Bone marrow (tissue), 2 donors: Measurements from ENCODE around the gene PLN.

Experiments
- DNase-seq, 2 donors: peaks; one replicate each; lab custom pipeline; 2025; lab: John Stamatoyannopoulos, UW

The PLN gene

DNA sequence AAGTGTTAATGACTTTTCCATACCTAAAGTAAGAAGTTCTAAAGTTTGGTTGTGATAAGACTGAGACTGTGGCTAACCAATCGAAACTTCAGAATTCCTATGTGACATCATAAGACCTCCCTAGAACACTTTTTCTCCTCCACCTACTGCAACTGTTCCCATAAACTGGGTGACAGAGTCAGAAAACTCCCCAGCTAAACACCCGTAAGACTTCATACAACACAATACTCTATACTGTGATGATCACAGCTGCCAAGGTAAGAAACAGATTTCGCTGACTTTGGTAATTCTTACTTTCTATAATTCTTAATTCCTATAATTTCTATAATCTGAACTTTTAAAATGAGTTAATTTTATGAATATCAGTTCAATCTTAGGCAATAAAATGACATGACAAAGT, at the start of gene PLN:
Gene PLN (plus strand): TSS at position 161 of the 400 bp plus-strand sequence. CDS start 10,626 bp downstream, outside the sequence.
- no peak for DNase-seq

DNA sequence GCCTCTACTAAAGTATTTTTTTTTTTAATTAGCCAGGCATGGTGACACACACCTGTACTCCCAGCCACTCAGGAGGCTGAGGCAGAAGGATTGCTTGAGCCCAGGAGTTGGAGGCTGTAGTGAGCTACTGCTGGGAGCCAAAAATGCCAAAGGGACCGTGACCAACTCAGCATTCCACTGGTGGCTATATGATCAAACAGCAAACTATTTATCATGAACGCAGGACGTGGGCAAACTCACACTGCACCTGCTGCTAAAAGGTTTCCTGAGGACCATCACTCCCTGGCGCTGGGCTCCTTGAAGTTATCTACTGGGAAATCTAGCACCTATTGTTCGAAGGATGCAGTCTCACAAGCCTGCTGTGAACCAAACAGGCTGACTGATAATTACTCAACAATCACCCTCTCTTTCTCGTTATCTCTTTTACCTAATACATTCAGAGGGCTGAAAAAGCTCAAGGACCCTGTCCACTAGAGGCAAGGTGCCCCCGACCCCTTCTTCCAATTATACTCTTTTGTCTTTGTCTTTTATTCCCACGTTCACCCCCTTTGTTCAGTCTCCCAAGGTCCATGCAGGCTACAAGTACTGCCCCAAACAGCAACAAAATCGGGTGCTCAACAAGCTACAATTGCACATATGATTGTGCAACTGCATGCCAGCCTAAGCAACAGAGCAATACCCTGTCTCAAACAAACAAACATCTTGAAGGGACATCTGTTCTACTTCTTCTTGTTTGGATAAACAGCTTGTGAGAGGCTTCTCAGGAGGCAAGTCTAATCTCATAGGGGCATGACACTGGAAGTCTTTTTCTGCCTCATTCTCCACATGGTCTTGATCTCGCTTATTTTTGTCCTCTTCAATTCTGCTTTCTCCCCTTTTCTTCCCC, 47.7 kb upstream of the PLN start:
- no peak for DNase-seq

DNA sequence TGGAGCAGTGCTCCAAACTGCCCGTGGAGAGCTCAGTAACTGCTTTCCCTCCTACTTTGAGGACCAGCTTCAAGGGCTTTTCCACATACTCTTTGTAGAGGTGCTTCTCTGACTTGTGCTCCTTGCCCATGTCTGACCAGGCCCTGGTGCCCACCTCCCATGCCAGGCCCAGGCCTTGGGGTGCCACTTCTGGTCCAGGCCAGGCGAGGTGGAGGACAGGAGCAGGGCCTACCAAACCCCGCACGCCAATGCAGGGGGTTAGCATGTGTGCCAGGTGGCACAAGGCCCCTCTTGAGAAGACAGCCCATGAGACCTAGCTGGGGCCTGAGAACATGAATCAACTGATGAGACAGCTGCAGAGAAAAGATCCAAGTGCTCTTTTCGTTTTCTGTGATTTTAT, 47.0 kb upstream of the PLN start:
- no peak for DNase-seq

DNA sequence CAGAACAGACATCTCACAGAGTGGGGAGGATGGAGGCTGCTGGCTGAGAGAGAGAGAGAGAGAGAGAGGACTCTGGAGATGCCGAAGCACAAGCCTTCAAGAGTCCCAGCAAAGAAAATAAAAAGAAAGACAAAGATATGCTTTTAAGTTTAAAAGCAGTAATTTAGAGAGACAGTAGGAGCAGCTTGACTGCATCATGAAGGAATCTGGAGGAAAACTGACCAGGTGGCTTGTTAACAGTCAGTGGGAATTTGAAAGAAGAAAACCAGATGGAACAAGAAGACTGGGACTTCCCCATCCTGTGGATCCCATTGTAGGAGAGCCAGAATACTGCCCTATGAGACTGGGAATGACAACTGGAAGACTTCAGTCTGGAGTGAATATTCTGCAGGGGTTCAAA, 46.3 kb upstream of the PLN start:
- no peak for DNase-seq

DNA sequence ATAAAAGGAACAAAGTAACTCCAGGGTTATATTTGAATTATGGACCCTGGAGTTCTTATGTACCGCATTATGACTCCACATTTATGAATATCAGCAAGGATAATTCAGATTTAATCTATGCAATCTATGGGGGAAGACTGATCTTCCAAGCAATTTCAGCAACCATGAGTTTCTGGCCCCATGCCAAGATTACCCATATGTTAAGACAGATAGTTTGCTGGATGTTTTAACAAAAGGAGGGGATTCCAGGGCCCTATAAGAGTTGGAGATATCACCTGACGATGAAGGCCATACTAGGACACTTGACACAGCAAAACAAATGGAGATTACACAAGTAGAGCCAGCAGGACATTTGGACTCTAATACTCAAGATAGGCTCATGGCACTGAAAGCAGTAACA, 45.9 kb upstream of the PLN start:
- DNase-seq: no peak

DNA sequence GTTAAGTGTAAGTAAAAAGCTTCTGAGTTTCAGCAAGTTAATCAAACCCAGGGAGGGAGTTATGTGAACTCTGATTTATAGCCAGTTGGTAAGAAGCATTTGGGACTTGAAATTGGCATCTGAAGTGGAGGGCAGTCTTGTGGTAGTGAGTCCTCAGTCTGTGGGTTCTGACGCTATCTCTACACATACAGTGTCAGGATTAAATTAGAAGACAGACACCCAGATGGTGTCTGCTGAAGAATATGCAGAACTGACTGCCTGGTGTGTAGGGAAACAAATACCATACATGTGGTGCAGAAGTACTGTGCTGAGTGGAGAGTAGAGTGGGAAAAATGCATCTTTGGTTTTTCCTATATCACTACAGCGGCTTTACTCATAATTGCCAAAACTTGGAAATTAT, 43.5 kb upstream of the PLN start:
- DNase-seq: no peak

DNA sequence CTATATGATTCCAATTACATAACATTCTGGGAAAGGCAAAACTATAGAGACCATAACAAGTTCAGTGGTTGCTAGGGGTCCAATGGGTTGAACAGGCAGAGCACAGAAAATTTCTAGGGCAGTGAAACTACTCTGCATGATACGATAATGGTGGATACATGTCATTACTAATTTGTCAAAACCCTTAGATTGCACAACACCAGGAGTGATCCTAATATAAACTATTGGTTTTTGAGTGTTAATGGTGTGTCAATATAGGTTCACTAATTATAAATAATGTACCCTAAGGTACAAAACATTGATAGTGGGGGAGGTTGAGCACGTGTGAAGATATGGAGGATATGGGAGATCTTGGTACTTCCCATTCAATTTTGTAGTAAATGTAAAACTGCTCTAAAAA, 42.4 kb upstream of the PLN start:
- no peak for DNase-seq

DNA sequence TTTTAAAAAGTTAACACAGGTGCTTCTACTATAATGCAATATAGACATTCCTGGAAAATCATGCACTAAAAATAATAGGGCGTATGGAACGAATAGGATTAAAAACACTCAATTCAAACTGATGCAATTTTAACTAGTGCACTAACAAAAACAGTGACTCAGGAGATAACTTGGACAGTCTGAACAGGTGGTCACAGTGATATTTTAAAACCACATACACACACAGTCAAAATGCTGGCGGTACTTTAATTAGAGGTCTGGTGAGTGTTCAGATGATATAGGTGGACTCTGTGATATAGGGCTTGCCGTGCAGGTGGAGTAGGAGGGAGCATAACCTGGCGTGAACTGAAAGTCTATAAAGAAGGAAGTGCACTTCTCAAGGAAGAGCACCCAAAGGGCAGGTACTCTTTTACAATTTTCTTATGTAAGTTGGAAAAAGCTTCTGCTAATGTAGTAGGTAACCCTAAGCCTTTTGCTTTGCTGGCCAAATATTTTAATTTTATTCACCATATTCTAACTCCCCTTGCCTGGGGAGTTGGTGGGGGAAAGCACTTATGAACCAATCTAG, 41.9 kb upstream of the PLN start:
- no peak for DNase-seq

DNA sequence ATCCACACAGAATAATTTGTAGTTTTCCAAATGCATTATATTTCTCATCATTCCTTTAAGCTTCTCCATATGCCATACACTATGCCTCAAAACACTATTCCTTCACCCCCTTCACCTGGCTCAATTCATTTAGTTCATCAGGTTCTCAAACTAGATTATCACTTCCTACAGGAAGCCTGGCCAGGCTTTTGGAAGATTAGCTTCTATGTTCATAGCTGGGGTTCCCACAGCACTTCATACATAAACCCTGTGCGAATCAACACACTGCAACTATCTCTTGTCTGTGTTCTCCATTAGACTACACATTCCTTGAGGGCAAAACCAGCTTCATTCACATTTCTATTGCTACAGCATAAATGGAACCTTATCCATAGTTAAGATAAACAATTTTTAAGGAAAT, 40.5 kb upstream of the PLN start:
- DNase-seq: no peak

DNA sequence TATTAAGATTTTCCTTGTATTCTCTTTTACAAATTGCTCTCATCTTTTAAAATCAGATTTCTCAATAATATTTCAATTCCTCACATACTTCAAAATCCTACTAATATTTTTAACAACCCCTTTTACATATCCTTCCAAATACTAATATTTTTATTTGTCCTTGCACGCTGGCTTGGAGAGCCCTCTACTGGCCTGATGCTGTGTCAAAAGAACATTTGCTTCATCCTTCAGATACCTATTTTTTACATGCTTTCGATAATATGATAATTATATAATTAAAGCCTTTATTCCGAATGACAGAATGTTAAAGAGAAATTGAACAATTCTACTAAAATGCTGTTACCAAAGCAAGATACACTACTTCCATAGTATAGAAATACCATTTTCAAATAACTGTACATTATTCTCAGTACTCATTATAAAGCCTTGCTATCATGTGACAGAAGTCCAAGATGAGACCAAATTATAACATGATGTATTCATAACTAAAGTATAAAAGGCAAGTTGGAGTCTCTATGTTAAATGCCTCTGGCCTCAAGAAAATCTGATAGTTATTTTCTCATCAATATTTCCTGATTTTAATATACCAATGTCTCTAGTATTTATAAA, 39.0 kb upstream of the PLN start:
- DNase-seq: no peak

DNA sequence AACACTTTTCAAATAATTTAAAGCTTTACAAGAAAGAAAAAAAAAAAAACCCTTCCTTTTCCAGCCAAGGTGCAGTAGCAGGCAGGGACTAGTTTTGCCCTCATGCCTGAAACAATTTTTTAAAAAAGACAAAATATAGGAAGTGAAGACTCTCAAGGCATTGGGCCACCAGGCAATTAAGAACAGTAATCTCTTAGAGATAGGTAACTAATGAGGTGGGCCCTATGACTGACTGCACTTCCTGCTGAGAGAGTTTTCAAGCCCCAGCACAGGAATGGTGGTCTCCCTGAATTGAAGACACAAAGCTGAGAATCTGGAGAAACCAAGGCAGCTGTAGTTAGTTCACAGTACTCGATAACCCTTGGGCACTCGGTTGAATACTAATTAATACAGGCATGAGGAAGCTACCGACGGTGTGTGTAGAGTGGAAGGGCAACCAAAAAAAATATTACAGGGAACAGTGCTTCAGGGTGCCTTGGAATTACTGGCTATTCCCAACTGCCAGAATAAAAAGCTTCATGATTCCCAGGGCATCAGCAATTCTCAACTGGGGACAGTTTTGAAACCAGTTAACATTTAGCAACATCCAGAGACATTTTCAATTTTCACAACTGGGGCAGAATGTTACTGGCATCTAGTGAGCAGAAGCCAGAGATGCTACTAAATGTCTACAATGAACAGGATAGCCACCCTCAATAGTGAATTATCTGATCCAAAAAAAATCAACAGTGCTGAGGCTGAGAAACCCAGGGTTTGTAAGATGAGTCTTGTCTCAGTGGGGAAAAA, 36.0 kb upstream of the PLN start:
- DNase-seq: no peak

DNA sequence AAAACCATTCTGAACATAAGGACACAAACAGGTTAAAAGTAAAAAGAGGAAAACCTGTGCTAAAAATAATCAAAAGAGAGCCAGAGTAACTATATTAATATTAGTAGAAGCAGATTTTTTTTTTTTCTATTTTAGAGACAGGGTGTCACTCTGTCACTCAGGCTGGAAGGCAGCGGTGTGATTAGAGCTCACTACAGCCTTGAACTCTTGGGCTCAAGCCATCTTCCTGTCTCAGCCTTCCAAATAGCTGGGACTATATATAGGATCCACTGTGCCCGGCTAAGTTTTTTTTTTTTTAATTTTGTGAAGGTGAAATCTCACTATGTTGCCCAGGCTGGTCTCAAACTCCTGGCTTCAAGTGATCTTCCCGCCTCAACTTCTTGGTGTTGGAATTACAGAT, 33.4 kb upstream of the PLN start:
- no peak for DNase-seq

DNA sequence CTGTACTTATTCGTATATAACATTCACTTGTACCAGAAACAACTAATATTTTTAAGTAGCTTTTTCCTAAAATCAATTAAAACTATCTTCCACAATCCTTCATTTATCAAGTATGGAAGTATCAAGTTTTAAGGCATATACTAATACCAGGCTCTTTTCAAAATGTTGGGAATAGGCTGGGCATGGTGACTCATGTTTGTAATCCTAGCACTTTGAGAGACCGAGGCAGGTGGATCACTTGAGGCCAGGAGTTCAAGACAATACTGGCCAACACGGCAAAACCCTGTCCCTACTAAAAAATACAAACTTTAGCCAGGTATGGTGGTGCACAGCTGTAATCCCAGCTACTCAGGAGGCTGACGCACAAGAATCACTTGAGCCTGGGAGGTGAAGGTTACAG, 25.7 kb upstream of the PLN start:
- no peak for DNase-seq

DNA sequence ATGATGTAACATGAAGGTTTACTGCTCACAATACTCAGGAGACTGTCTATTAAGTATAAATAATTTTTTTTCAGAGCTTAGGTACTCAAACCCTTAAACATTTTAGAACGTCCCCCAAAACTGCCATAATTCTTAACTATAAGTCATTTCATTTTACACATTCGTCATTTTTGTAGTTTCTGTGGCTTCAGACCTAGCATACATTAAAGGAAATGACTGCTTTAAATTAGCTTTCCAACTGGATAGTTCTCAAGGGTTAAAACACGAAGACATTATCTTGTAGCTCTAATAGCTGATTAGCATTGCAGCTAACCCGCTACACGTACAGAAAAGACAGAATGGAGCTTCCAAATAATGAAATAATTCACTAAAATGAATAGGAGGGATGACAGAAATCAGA, 24.9 kb upstream of the PLN start:
- no peak for DNase-seq

DNA sequence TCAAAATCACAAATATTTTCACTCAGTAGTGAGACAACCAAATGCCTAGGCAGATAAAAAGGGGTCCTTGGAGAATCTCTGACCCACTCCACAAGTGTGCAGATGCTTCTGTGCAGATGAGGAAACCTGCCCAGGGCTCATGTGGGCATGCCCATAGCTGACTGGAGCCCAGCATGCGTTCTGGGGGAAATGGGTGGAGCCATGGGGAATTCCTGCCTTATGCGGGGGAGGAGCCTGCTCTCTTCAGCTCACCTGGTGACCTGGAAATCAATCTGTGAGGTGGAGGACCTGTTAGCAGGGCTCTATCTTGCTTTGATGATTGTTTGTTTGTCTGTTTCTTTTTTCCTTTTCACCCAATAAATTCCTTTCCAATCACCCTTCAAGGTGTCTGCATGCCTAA, 23.4 kb upstream of the PLN start:
- no peak for DNase-seq

DNA sequence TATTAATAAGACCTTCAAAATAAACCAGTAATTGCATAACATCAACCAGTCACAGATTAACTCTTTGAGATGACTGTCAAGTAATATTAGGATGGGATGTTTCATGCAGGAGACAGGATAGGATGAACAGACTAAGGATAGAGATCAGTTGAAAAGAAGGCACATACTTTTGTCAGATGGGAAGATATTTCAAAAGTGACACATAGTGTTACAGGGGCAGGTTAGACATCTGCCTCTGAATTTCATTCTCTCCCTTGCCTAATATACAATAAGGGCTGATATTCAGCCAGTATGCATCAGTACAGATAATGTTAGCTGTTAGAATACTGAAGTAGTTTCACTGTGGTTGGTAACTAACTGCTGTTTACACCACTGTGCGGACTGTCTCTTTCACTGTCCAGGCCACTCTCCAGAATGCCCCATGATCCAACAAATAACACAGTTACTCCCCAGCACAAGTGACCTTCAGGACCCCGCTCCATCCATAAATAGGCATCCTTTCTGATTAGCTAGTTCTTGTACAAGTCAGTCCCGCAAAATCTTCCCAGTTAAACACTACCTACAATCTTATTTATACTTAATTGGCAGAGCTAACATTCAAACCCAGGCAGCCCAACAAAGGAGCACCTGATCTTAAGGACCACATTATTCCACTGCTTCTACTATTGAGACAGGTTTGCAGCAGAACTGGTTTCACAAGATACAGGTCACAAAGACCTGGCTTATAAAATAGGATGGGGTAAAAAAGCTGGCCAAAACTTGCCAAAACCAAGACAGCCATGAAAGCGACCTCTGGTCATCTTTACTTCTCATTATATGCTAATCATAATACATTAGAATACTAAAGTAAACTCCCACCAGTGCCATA, 21.9 kb upstream of the PLN start:
- no peak for DNase-seq

DNA sequence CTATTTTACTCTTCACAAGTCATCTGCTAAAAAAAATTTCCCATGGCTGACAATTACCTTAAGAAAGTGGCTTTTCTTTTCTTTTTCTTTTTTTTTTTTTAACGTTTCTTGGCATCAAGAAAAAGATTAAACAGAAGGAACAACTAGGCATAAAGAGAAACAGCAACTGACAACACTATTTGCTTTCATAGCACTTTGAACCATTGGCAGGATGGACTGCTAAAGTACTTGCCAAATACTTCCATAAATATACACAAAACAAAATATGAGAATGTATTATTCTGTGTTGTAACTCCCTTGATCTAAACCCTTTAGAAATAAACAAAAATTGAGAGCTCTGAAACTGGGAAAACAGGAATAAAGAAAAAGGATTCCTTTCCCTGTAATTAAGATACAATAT, 20.0 kb upstream of the PLN start:
- DNase-seq: no peak

DNA sequence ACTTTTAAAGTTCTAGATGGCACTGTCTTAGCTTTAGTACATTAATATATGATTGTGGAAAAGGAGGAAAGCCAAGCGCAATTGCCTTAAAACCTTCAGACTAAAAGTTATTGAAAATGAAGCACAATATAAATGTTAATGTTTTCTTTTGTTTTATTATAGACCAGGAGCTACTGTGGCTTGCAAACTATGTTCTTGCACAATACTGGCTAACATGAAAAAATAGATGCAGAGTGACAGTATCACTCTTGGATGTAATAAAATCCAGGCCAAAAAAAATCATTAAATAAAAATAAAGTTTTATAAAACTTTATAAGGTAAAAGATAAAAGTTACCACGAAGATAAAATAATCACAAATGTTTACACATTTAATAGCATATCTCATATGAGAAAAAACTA, 18.3 kb upstream of the PLN start:
- DNase-seq: no peak

DNA sequence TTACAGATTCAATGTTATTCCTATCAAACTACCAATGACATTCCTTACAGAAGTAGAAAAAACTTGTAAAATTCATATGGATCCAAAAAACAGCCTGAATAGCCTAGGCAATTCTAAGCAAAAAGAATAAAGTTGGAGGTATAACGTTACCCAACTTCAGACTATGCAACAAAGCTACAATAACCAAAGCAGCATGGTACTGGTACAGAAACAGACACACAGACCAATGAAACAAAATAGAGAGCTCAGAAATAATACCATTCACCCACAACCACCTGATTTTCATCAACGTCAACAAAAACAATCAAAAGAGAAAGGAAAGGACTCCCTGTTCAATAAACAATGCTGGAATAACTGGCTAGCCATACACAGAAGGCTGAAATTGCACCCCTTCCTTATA, 17.2 kb upstream of the PLN start:
- no peak for DNase-seq

DNA sequence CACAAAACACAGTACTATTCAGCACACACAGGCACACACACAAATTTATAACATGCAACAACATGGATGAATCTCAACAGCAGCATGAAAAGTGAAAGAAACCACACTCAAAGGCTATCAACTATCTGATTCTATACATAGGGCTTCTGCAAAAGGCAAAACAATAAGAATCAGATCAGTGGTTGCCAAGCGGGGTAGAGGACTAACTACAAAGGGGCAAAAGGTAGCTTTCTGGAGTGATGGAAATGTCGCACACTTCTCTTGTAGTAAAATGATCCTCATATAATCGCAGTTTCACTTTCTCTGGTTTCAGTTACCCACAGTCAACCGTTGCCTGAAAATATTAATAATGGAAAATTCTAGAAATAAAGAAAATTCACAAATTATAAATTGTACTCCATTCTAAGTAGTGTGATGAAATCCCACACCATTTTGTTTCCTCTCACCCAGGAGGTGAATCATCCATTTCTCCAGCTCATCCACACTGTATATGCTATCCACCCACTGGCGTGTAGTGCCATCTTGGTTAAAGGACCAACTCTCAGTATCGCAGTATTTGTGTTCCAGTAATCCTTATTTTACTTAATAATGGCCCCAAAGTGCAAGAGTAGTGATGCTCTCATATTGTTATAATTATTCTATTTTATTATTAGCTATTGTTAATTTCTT, 12.8 kb upstream of the PLN start:
- DNase-seq: no peak

DNA sequence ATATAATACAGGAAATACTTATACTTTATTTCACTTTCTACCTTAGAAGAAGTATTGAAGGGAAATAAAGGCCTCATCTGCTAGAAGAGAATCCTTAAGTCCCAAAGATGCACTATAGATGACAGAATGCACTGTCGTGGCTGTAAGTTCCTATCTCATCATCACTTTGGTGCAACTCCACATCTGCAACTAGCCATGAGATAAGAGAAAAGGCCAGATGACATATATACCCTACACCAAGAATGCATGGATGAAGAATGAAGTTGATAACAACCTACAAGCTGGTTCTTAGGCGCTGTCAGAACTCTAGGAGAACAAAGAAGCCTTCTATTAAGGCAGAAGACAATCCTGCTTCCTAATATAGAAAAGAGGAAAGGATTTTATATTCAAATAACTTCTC, 11.6 kb upstream of the PLN start:
- no peak for DNase-seq
